ENCODE measurements around the gene NEDD9.

NEDD9 gene

GRCh38 chr6:11248974-11249761 lies 16.7 kb upstream of the NEDD9 start:
- Histone ChIP-seq H3K36me3 (no peaks in the 10 kb centered on the region), H3K4me3 (ENCODE audit: low read depth, low read length) (no peak overlapping the region), H3K27ac (no peak overlapping the region), H3K9me3 (ENCODE audit: severe bottlenecking) (peaks cover 4% of the 10 kb centered on the region), H3K27me3 (ENCODE audit: insufficient read depth, low read depth, severe bottlenecking) (no peaks in the 10 kb centered on the region)
- TF ChIP-seq CTCF (IDR thresholded peaks at IDR 0.05; ENCODE audit: low read depth, low read length): no peak
- DNase-seq: no peak

DNA sequence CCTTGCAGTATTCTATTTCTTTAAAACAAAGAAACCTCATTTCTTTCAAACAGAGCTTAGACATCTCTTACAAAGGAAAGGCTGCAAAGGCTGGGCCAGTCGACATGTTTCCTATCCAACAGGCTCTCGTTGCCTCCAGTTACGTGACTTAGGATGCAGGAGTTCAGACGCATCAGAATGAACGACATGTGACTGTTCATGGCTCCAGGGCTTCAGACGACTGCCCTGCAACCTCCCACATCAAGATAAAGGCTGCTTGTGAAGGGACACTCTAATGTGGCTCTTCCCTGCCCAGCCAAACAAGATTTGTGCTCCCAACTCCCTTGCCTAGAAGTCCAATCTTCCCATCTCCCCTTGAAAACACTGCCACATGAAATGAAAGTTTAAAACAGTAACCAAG lies 14.3 kb upstream of the NEDD9 start:
- Histone ChIP-seq H3K4me3 (ENCODE audit: low read depth, low read length) (no peak overlapping the region), H3K27ac (no peak overlapping the region), H3K36me3 (no peaks in the 10 kb centered on the region), H3K9me3 (ENCODE audit: severe bottlenecking) (peaks cover 4% of the 10 kb centered on the region), H3K27me3 (ENCODE audit: insufficient read depth, low read depth, severe bottlenecking) (no peaks in the 10 kb centered on the region)
- no peak for TF ChIP-seq CTCF (IDR thresholded peaks at IDR 0.05; ENCODE audit: low read depth, low read length)
- DNase-seq: no peak

- no peak overlapping the region for H3K27ac ChIP-seq
- H3K36me3 ChIP-seq: no peaks in the 10 kb centered on the region
- no peaks in the 10 kb centered on the region for H3K27me3 ChIP-seq (ENCODE audit: insufficient read depth, low read depth, severe bottlenecking)
- peaks cover 4% of the 10 kb centered on the region for H3K9me3 ChIP-seq (ENCODE audit: severe bottlenecking)
- DNase-seq: no peak
- no peak for TF ChIP-seq CTCF (IDR thresholded peaks at IDR 0.05; ENCODE audit: low read depth, low read length)
- no peak overlapping the region for H3K4me3 ChIP-seq (ENCODE audit: low read depth, low read length)
Observed at GRCh38 chr6:11245381-11246256, 13.2 kb upstream of the NEDD9 start.

DNA sequence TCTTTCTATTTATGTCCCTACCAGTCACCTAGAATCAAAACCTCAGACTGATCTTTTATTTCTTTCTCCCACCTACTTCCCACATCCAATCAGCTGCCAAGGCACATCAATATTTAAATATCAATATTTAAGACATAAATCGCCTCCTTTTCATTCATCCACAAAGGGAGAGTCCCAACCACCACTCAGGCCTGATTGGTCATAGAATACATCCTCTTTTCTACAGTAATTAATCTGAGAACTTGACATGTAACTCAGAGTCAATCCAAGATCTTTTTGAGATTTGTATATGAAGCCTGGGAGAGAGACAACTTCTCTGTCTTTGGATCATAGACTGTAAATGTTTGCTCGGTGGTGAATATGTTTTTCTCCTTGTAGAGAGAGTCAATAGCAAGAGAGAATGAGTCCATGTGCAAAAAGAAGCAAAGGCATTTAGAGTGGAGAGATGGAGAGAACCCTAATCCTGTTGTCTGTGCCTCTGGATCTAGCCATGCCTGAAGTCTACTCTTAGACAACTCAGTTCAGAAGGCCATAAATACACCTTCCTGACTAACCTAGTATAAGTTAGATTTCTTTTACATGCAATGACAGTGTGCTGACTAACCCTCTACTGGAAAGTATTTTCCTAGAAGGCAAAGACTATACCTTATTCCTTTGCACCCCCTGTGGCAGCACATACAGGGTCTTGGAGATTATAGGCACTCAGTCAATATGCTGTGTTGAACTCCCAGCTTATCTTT lies 12.1 kb upstream of the NEDD9 start:
- no peaks in the 10 kb centered on the region for H3K27me3 ChIP-seq (ENCODE audit: insufficient read depth, low read depth, severe bottlenecking)
- TF ChIP-seq CTCF (IDR thresholded peaks at IDR 0.05; ENCODE audit: low read depth, low read length): no peak
- H3K9me3 ChIP-seq (ENCODE audit: severe bottlenecking): peaks cover 2% of the 10 kb centered on the region
- H3K36me3 ChIP-seq: no peaks in the 10 kb centered on the region
- no peak overlapping the region for H3K4me3 ChIP-seq (ENCODE audit: low read depth, low read length)
- no peak overlapping the region for H3K27ac ChIP-seq
- DNase-seq: no peak

- no peak overlapping the region for H3K27ac ChIP-seq
- no peak for DNase-seq
- H3K27me3 ChIP-seq (ENCODE audit: insufficient read depth, low read depth, severe bottlenecking): no peaks in the 10 kb centered on the region
- no peaks in the 10 kb centered on the region for H3K36me3 ChIP-seq
- H3K9me3 ChIP-seq (ENCODE audit: severe bottlenecking): no peaks in the 10 kb centered on the region
- H3K4me3 ChIP-seq (ENCODE audit: low read depth, low read length): no peak overlapping the region
- TF ChIP-seq CTCF (IDR thresholded peaks at IDR 0.05; ENCODE audit: low read depth, low read length): no peak
Observed at GRCh38 chr6:11243861-11244260, 11.4 kb upstream of the NEDD9 start.

Measured in WERI-Rb-1 (cell line).